Measurements from ENCODE around the gene KCNJ12. TPM values are rescaled to one million over a fixed set of nuclear protein-coding genes. Genes with fewer than 3 reads are reported as not detected.

Gene KCNJ12
- total RNA-seq, 6 donors from 2014 or later, result 1.2 to 3.8 (median 2.0) TPM

GRCh38 chr17:21388066-21388465 is 11.9 kb downstream of the KCNJ12 start:
- no peaks in the 10 kb centered on the region for H3K27me3 ChIP-seq
- peak in 1 of 2 donors; percentile 53 for ATAC-seq (ENCODE audit: low FRiP score in 2 of 2)
- no peak for DNase-seq
- H3K9me3 ChIP-seq, result no peaks in the 10 kb centered on the region
- H3K36me3 ChIP-seq, result no peaks in the 10 kb centered on the region
- H3K4me1 ChIP-seq, result peaks cover 0 to 4% (median 0%) of the 10 kb centered on the region in 4 donors
- WGBS, 2 donors, result 73 to 78% methylated on average over 5 to 12 of the region's 12 CpGs
- no peak overlapping the region for H3K27ac ChIP-seq
- no peak overlapping the region for H3K4me3 ChIP-seq
- TF ChIP-seq EP300 (IDR thresholded peaks at IDR 0.05) (no peak), CTCF (IDR thresholded peaks at IDR 0.05) (no peak), POLR2A (IDR thresholded peaks at IDR 0.05) (no peak), POLR2AphosphoS5 (IDR thresholded peaks at IDR 0.05) (no peak)

- no peak overlapping the region for H3K4me3 ChIP-seq
- 83 to 89% methylated on average over 1 to 6 of the region's 6 CpGs for WGBS, 2 donors
- no peaks in the 10 kb centered on the region for H3K9me3 ChIP-seq
- DNase-seq (no peak), ATAC-seq (ENCODE audit: low FRiP score in 2 of 2) (no peak)
- H3K27ac ChIP-seq, result no peak overlapping the region
- no peaks in the 10 kb centered on the region for H3K36me3 ChIP-seq
- TF ChIP-seq EP300 (IDR thresholded peaks at IDR 0.05) (no peak), POLR2A (IDR thresholded peaks at IDR 0.05) (no peak), CTCF (IDR thresholded peaks at IDR 0.05) (no peak), POLR2AphosphoS5 (IDR thresholded peaks at IDR 0.05) (no peak)
- no peaks in the 10 kb centered on the region for H3K27me3 ChIP-seq
- H3K4me1 ChIP-seq, result peaks cover 0 to 4% (median 0%) of the 10 kb centered on the region in 4 donors
Observed at GRCh38 chr17:21388944-21389343, 12.8 kb downstream of the KCNJ12 start.

- DNase-seq, result no peak
- no peak overlapping the region for H3K27ac ChIP-seq
- no peaks in the 10 kb centered on the region for H3K36me3 ChIP-seq
- no peaks in the 10 kb centered on the region for H3K27me3 ChIP-seq
- no peak for TF ChIP-seq CTCF (IDR thresholded peaks at IDR 0.05)
- no peak for TF ChIP-seq POLR2AphosphoS5 (IDR thresholded peaks at IDR 0.05)
- no peak for TF ChIP-seq POLR2A (IDR thresholded peaks at IDR 0.05)
- no peak for TF ChIP-seq EP300 (IDR thresholded peaks at IDR 0.05)
- no peaks in the 10 kb centered on the region for H3K9me3 ChIP-seq
- H3K4me3 ChIP-seq, result no peak overlapping the region
- WGBS, 2 donors, result 59 to 75% methylated on average over 4 to 6 of the region's 7 CpGs
- H3K4me1 ChIP-seq, result peaks cover 0 to 4% (median 0%) of the 10 kb centered on the region in 4 donors
- no peak for ATAC-seq (ENCODE audit: low FRiP score in 2 of 2)
Observed at GRCh38 chr17:21389394-21389793, 13.2 kb downstream of the KCNJ12 start.

- TF ChIP-seq CTCF (IDR thresholded peaks at IDR 0.05), result no peak
- Histone ChIP-seq H3K4me3 (no peak overlapping the region), H3K27me3 (no peaks in the 10 kb centered on the region), H3K27ac (no peak overlapping the region), H3K4me1 (peaks cover 0 to 4% (median 0%) of the 10 kb centered on the region in 4 donors), H3K9me3 (no peaks in the 10 kb centered on the region), H3K36me3 (no peaks in the 10 kb centered on the region)
- WGBS, 2 donors, result 92 to 94% methylated on average over 6 to 8 of the region's 9 CpGs
- no peak for ATAC-seq (ENCODE audit: low FRiP score in 2 of 2)
- peak in 1 of 2 donors; percentile 60 for DNase-seq
Observed at GRCh38 chr17:21390294-21390693, 14.1 kb downstream of the KCNJ12 start.

GRCh38 chr17:21392266-21392665 is 16.1 kb downstream of the KCNJ12 start:
- no peaks in the 10 kb centered on the region for H3K27me3 ChIP-seq
- H3K36me3 ChIP-seq, result no peaks in the 10 kb centered on the region
- H3K4me3 ChIP-seq, result no peak overlapping the region
- peak in 1 of 2 donors; percentile 60 for DNase-seq
- H3K9me3 ChIP-seq, result no peaks in the 10 kb centered on the region
- WGBS, 2 donors, result 79 to 84% methylated on average over 2 to 7 of the region's 7 CpGs
- H3K27ac ChIP-seq, result no peak overlapping the region
- TF ChIP-seq POLR2AphosphoS5 (IDR thresholded peaks at IDR 0.05), result no peak
- TF ChIP-seq CTCF (IDR thresholded peaks at IDR 0.05), result no peak
- no peak for TF ChIP-seq POLR2A (IDR thresholded peaks at IDR 0.05)
- no peak for TF ChIP-seq EP300 (IDR thresholded peaks at IDR 0.05)
- ATAC-seq (ENCODE audit: low FRiP score in 2 of 2), result no peak
- peaks cover 0 to 4% (median 0%) of the 10 kb centered on the region in 4 donors for H3K4me1 ChIP-seq
